ENCODE results near the gene GNG12.
A peak's percentile ranks its signal among the peaks of the same experiment; 100 is the strongest.

Gene GNG12

DNA sequence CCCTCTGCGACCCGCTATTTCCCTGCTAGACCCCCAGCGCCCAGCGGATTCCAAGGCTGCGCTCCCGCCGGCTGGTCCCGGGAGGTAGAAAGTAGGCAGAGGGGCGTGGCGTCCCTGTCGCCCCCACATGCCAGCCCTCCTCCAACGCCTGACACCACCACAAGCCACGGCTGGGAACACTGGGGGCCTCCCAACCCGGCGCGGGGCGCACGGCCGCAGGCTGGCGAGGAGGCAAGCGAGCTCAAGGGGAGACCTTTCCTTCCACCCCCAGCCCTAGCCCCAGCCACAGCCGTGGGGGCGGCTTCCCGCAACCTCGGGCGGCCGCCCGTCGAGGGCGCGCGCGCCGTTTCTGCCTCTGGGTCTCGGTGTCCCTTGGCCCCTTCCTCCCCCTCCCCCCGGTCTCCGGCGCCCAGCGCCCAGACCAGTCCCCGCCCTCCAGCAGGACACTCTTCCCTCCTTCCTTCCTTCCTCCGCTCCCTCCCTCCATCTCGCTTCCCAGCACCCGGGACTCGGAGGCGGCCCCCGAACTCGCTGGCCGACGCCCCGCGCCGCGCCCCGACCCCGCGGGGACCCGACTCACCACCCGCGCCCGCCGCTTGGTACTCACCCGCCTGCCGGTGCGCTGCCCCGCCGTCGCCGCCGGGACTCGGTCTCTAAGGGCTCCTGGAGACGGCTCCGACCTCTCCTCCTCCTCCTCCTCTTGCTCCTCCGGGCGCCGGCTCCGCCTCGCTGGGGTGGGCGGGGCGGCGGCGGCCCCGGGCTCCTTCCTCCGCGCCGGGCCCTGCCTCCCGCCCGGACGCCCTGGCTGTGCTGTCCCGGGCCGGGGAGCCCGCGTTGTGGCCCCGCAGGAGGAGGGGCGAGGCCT lies at the start of gene GNG12:
Gene GNG12 (minus strand): TSS at position 731 of the 865 bp plus-strand sequence. CDS start 125,781 bp downstream, outside the sequence.
- DNase-seq (ENCODE audit: low read depth in 2 of 2): peak; percentile 47 to 54

DNA sequence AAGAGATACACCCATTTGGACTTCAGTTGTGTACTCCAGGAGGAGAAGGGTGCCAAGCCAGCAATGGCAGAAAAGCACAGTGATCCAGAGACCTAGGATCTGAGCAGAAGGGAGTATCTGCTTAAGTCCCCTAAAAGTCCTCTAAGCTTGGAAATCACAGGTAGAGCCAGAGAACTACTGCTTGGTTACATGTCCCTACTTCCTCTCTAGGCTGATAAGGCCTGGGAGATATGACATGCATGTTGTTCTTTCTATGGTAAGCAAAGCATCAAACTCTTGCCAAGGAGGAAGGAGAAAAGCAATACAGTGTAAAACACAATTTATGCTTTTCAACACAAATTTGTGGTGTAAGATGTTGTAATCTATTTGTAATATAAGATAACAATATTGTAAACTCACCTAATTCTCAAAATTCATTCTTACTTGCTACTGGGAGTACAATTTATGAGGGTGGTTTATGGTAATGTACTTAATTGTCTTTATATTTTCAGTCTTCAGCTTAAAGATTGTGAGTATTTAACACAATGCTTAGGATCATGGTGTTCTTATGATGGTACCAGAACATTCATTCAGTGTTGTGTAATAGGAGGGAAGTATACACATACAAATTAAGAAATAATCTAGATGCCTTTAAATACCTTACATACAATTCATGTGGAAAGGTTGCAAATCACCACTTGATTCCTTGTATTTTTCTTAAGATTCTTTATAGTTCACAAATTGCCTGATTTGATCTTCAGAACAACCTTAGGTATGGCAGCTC lies 49.1 kb upstream of the GNG12 start:
- DNase-seq (ENCODE audit: low read depth in 2 of 2): no peak

DNA sequence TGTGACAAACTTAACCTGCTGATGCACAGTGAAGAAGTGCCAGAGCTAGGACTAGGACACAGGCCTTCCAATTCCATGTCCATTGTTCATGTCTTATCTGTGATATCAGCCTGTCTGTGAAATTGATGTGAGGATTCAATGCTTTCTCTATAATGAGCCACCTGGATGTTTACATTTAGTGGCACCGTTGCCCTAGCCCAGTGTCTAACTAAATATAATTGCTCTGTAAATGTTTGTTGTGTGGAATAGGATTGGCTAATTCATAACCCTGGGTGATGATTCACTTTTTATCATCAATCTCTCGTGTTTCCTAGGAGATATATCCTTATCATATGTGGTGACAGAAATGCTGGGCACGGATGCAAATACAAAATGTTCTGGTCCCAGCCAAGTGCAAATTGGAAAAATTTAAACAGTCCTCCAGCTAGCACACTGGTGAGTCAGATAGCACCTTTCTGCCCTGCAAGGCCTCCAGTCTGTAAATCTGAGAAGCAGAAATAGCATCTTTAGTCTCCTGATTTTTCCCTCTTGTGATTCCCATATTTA lies 46.9 kb upstream of the GNG12 start:
- peak; percentile 51 to 64 for DNase-seq (ENCODE audit: low read depth in 2 of 2)

DNA sequence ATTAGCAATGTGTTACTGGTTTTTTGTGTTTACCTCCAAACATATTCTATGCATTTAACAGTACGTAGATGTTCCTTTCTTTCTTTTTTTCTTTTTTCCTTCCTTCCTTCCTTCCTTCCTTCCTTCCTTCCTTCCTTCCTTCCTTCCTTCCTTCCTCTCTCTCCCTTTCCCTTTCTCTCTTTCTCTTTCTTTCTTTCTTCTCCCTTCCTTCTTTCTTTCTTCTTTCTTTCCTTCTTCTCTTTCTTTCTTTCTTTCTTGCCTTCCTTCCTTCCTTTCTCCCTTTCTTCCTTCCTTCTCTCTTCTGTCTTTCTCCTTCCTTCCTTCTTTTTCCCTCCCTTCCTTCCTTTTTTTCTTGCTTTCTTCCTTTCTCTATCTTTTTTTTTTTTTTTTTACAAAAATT lies 46.2 kb upstream of the GNG12 start:
- no peak for DNase-seq (ENCODE audit: low read depth in 2 of 2)

DNA sequence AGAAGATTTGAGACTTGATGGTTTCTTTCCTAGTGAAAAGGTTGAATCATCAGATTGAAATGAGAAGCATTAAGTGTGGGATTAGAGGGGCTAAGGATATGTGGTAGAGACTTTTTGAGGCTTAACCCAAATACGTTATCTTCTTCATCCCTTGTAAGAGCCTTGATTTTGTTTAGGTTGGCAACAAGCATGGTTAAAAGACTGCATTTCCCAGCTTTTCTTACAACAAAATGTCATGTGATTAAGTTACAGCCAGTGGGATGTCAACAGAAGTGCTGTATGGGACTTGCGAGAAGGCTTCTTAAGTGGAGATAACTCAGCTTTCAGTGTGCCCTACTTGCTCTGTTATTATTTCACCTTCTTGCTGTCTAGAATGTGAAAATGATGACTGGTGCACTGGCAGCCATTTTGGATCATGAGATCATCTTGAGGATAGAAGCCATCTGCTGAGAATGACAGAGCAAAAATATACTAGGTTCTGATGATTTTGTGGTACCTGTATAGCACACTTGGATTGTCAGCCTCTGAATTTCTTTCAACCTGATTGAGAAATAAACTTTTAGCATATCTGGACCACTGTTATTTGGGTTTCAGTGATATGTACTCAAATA lies 41.3 kb upstream of the GNG12 start:
- no peak for DNase-seq (ENCODE audit: low read depth in 2 of 2)

DNA sequence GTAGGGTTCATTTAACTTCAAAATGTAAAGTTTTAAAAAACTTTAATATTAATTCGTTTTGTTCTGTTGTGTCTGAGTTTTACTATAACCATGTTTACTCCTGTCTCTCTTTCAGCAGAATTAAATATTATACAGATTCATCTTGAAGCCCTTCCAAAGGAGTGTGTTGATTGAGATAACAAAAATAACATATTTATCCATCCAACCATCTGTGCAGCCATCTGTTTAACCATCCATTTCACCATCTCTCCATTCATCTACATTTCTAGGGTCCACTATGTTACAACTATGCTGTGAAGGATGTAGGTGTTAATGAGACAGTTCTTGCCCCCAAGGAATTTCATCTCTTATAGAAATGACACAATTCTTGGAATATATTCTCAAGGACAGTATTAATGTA lies 36.0 kb upstream of the GNG12 start:
- DNase-seq (ENCODE audit: low read depth in 2 of 2): no peak

DNA sequence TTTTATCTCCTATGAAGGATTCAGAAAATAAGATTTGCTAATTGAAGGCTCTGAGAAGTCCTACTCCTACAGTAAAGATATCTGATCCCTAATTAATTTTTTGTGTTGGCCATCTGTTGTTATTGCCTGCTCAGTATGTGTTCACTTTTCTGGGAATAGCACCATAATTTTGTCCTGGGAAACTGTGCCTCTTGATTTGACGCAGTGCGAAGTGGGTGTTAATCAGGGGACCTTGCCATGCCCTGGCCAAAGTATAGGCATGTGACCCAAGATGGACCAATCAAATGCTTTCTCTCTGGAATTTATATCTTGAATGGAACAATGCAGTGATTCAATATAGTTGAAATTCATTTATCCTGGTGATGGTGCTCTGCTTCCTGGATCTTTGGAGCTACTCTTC lies 30.4 kb upstream of the GNG12 start:
- DNase-seq (ENCODE audit: low read depth in 2 of 2): no peak

DNA sequence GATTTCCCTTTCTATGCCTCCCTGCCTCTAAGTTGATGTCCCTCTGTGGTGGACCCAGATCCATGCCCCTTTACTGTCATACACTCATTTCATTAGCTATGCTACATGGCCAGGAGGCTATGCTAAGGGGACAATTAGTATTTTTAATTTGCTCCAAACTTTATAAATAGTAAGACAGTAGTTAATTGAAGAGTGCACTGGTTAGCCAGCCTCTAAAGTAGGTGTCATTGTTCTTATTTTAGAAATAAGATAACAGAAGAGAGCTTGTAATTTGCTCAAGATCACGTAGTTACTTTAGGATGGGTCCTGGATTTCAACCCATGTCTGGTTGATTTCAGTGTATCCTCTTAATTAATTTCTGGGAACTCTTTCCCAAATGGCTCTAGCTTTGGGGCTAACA lies 29.4 kb upstream of the GNG12 start:
- no peak for DNase-seq (ENCODE audit: low read depth in 2 of 2)

DNA sequence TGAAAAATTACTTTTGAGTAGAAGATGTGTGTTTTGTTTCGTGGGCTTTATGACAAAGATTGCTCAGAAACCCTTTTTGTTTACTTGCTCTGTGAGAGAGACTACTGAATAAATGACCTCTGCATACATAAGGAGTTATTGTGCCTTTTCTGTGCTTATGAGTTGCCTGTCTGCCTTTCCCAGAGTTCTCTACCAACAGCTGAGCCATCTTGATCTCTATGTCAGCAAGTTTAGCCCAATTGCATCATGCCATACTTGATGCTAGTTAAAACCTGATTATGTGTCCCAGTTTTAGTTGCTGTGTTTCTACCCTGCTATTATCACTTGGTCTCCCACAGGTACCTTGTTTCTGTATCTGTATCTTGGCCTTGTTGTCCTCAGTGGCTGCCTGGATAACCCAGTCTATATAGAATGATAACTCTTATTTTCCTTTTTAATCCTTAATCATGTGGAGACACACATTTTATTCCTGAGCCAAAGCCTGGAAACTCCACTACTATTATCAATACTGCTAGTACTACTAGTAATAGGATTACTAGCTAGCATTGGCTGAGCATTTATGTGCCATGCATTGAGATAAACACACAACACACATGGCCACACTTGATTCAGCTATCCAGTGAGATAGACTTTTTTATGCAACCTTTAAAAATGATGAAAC lies 28.7 kb upstream of the GNG12 start:
- DNase-seq (ENCODE audit: low read depth in 2 of 2): no peak

DNA sequence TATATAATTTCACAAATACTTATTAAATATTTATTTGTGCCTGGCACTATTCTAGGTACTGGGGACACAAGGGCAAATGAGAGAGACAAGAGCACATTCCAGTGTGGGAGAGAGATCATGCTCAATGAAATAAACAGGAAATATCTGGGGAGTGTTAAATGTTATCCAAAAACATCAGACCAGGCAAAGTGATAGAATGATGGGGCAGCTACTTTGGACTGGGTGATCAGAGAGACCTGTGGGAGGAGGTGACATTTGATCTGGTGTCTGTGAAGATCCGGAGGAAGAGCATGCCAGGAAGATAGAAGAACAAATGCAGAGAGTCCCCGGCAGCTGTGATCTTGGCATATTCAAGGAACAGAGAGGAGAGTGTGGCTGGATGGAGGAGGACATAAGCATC lies 27.5 kb upstream of the GNG12 start:
- no peak for DNase-seq (ENCODE audit: low read depth in 2 of 2)

DNA sequence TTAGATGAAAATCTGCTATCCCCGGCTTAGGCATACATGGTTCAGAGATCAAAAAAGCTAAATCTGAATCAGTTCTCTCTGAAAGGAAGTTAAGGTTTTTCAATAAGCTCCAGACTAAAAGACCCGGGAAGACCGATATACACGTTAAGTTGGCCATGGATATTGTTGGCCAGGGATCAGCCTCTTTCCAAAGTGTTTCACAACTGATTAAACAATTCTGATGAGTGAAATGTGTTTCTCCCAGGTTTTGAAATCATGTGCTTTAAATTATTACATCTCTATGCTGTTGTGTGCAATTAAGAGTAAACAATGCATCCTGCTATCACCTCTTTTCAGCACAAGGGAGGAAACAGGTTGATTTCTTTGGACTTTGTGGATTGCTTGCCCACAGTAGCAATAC lies 23.7 kb upstream of the GNG12 start:
- DNase-seq (ENCODE audit: low read depth in 2 of 2): no peak

DNA sequence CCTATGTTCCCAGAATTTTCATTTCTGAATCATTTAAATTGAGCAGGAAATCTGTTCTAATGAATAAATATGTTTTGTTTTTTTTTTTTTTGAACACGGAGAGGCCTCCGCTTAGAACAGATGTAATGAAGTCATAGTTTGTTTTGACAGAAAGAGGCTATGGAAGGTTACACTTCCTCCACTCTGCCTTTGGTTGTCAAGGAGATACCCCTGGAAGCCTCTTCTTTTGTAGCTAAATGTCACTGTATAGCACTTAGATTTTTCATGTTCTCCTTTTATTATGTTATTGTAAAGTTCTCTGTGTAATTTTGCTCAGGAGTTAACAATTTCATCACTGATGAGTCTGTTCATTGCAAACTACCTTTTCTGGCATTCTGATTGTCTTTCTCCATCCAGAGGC lies 22.7 kb upstream of the GNG12 start:
- DNase-seq (ENCODE audit: low read depth in 2 of 2): no peak

DNA sequence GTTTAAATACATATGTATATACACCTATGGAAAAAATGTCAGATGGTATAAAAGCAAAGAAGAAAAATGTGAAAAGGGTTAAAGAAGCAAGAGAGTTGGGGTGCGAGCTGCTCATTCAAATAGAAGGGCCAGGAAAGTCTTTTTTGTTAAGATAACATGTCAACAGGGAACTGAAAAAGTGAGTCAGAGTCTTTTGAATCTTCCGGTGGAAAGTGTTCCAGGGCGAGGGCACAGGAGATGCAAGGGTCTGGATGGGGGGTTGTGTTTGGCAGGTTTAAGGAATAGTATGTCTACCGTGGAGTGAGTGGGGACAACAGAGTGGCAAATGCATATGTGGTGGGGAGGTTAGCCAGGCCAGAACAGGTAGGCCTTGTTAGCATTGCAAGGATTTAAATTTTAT lies 22.2 kb upstream of the GNG12 start:
- no peak for DNase-seq (ENCODE audit: low read depth in 2 of 2)

DNA sequence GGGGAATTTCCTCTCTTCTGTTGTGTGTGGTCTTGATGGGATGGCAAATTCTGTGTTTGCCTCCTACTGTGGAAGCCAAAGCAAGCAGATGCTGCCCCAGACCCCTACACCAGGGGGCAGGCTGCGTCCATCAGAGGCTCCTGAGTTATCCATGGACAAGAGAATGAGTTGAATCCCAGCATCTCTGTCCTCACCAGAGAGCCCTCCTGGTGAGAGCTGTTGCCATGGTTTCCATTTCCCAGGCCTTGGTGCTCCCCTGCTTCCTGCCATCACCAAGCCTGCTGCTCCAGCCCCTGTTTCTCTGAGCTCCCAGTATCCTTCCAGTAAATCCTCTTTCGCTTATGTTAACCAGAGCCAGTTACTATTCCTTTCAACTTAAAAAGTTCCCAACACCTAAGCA lies 20.4 kb upstream of the GNG12 start:
- DNase-seq (ENCODE audit: low read depth in 2 of 2): peak; percentile 74 to 76

DNA sequence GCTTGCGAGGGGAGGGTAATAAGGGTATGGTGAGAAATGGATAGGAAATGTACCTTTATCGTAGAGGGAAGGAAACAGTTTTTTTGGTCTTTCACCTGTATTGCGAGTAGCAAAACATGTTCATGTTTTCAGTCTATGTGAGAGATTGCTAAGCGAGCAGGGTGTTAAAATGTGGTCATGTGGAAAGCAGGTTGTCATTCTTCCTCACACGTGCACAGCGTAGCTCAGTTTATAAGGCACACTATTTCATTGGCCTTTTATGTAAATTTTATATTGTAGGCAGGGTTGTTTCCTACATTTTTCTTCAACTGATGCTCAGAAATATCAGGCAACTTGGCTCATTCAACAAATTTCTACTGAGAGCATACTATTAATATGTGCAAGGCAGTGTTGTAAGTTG lies 18.5 kb upstream of the GNG12 start:
- DNase-seq (ENCODE audit: low read depth in 2 of 2): no peak

DNA sequence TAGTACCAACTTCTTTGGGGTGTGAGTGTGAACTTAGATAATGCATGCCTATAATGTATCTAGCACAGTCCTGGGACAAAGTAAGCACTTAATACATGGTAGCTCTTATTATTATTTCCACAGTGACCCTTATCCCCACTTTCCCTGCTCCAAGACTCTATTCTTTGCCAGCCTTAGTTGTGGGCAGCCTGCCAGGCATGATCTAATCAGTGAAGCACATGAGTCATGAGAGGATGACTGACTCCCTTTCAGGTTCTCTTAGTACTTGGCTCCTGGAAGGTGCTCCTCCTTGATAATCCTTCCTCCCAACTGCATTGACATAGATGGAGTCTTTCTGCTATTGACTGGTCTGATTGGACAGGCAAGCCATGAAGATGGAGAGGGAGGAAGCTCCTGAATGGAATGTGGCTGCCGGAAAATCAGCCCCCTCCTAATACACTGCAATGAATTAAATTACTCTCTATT lies 17.4 kb upstream of the GNG12 start:
- DNase-seq (ENCODE audit: low read depth in 2 of 2): peak; percentile 59 to 65

DNA sequence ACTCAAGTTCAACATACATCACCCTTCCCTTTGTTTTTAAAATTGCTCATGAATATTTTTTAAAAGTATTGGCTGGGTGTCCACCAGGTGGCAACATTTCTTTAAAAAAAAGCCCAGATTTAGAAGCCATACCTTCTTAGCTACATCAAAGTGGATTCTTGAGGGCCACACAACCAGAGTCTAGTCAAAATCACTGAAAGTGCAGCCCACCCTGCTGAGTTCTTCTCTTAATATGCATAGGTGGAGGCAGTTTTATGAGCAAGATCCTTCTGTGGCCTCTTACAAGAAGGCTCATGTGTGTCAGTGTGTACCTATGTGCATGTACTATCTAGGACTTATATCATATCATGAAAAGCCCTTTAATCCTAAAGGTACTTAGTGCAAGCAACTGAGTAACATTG lies 16.9 kb upstream of the GNG12 start:
- DNase-seq (ENCODE audit: low read depth in 2 of 2): no peak

DNA sequence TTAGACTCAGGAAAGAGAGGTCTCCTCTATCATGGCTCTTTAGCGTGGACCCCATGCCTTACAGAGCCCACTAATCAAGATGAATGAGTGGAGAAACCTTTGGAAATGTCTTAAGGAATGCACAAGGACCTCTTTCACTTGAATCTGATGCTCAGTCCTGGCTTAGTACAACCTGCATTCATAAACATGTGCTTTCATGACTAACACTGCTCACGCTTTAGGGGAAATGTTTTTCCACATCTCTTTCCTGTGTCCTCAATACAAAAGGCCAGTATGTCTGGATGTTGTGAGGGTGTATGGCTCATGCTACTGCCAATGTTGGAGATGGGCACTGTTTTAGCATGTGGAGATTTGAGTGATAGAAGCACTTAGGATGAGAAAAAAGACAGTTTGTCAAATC lies 14.2 kb upstream of the GNG12 start:
- DNase-seq (ENCODE audit: low read depth in 2 of 2): no peak

DNA sequence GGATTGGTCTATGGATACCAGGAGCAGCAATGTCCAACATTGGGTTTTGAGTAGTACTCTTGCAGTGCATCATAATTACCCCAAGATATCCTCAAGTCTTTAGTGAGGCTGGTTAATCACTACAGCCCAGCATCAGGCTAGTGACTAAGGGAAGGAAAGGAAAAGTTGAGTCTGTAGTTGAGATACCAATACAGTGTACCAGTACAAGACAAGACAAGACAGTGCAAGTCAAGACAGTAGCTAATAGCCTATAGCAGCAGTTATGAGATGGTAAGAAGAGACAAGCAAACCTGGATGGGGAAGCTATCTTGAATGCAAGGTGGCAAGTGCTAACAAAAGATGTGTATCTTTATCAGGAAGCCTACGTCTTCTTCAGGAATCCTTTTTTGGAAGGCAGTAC lies 13.3 kb upstream of the GNG12 start:
- DNase-seq (ENCODE audit: low read depth in 2 of 2): no peak

DNA sequence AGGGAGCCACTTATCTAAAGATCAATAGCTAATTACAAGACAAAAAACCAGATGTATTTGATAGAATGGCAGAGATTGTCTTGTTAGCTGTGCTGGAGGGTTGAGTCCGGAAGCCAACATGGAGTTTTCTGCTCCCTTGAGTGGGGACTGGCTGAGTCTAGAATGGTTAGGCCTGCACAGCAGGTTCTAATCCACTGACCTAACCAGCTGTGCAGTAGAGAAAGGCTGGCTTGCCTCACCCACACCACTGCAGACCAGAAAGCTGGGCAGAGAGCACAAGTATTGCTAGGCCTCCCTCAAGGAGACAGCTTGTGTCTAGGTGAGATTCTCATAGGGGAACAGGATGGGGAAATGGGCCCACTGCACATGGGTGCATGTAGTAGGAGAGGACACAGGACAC lies 11.7 kb upstream of the GNG12 start:
- DNase-seq (ENCODE audit: low read depth in 2 of 2): no peak

DNA sequence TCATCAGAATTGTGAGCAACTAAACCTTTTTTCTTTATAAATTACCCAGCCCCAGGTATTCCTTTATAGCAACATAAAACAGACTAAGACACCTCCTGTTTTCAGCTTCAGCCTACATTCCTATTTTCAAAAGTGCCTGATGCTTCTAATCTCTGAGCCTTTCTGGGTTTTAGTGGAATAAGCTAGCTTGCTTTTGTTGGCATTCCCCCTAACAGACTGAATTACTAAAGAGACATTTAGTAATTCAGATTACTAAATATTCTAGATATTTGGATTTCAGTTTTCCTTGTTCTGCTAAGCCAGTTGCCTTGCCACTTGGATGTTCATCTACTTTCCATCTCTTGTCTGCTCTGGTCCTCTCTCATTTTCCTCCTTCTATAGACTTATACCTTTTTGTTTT lies 10.5 kb upstream of the GNG12 start:
- no peak for DNase-seq (ENCODE audit: low read depth in 2 of 2)

DNA sequence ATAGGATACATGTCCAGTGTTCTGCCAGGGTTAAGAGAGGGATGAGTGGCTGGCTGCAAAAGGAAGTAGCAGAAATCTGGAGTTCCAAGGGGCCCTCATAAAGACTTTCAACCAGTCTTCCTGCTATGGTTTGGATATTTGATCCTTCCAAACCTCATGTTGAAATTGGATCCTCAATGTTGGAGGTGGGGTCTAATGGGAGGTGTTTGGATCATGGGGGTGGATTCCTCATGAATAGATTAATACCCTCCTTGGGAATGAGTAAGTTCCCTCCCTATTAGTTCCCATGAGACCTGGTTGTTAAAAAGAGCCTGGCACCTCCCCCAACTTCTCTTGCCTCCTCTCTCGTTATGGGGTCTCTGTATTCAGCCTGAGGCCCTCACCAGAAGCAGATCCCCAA lies 10.1 kb upstream of the GNG12 start:
- peak; percentile 41 to 42 for DNase-seq (ENCODE audit: low read depth in 2 of 2)

All from fibroblast of skin of left quadriceps (primary cell).